Lower leg skin (tissue), 4 donors: ENCODE data around the gene S1PR2. TPM values are rescaled to one million over a fixed set of nuclear protein-coding genes. Genes with fewer than 3 reads are reported as not detected.

ENCODE experiments used
- DNase-seq, 2 donors: peaks; one replicate each; pipeline ENCODE4 v3.0.0-alpha.2; 2019; ENCODE audit warnings: low spot score in 2 of 2
- H3K4me3 ChIP-seq: fragments of 200-600 bp; sonication (generic); 2 replicates; pipeline ENCODE4 v1.5.1; 2017; ENCODE audit warnings: mild to moderate bottlenecking, low read depth; ENCODE audit not compliant: poor library complexity, severe bottlenecking
- CTCF ChIP-seq, 3 donors: fragments of 450-650 bp; IDR thresholded peaks; one replicate each; pipeline ENCODE4 v1.5.1; 2016; ENCODE audit warnings: antibody characterized with exemption in 3 of 3, mild to moderate bottlenecking in 3 of 3, moderate library complexity in 2 of 3
- POLR2A ChIP-seq, 2 donors: fragments of 450-650 bp; IDR thresholded peaks; one replicate each; pipeline ENCODE4 v1.6.1; 2016 to 2017; ENCODE audit warnings: antibody characterized with exemption in 2 of 2, mild to moderate bottlenecking in 1 of 2, moderate library complexity in 1 of 2
- whole genome bisulfite sequencing, 2 donors: methylation state at CpG; one replicate each; pipeline ENCODE4 v1.1.5; 2018; 5-methylcytosine and 5-hydroxymethylcytosine counted together
- intact Hi-C: fragments of 100-400 bp; cut with DNase I; formaldehyde crosslinking; loops from one replicate; pipeline ENCODE4 v1.15.0; 2023; ENCODE audit warnings: low total_unique reads
- total RNA-seq, 4 donors: library from RNA; depleted of rRNA; stranded (reverse); fragments of >200 nt; gene quantifications; one replicate each; pipeline ENCODE4 v1.1.0, GENCODE V29; 2016

The S1PR2 gene
- 10 to 100 TPM in 2 of 4 donors, 1 to 10 TPM in 2; 4.5 to 11.4 (median 8.2) TPM for total RNA-seq

GRCh38 chr19:10230861-10231611 is at the start of gene S1PR2:
Gene S1PR2 (minus strand): TSS chr19:10231331. CDS start chr19:10224905, 6,426 bp downstream.
- WGBS, 2 donors, result 0 to 1% methylated on average over 16 to 54 of the region's 73 CpGs
- no peak for TF ChIP-seq CTCF (IDR thresholded peaks at IDR 0.05)
- TF ChIP-seq POLR2A (IDR thresholded peaks at IDR 0.05), result no peak

GRCh38 chr19:10279737-10280442 is 48.8 kb upstream of the S1PR2 start:
- intact Hi-C loops, result no loop called here
- no peak for DNase-seq

More at GRCh38 chr19:10230861-10231611, at the start of gene S1PR2:
- intact Hi-C loops, result no loop called here
- peak within 1 kb of the TSS; percentile 93 for H3K4me3 ChIP-seq
- peak; percentile 62 to 95 for DNase-seq

GRCh38 chr19:10278935-10279334 is 47.8 kb upstream of the S1PR2 start:
- no peak for DNase-seq
- intact Hi-C loops, result no loop called here
- H3K4me3 ChIP-seq, result no peak overlapping the region
- WGBS, 2 donors, result 88 to 95% methylated on average over 1 of the region's 1 CpG
- TF ChIP-seq POLR2A (IDR thresholded peaks at IDR 0.05) (no peak), CTCF (IDR thresholded peaks at IDR 0.05) (no peak)

More at GRCh38 chr19:10279737-10280442, 48.8 kb upstream of the S1PR2 start:
- TF ChIP-seq CTCF (IDR thresholded peaks at IDR 0.05) (no peak), POLR2A (IDR thresholded peaks at IDR 0.05) (no peak)
- 90 to 91% methylated on average over 5 of the region's 5 CpGs for WGBS, 2 donors
- H3K4me3 ChIP-seq, result no peak overlapping the region

- intact Hi-C loops, result no loop called here
- no peak overlapping the region for H3K4me3 ChIP-seq
- DNase-seq, result no peak
- TF ChIP-seq CTCF (IDR thresholded peaks at IDR 0.05), result no peak
- no peak for TF ChIP-seq POLR2A (IDR thresholded peaks at IDR 0.05)
- WGBS, 2 donors, result 92% methylated on average over 9 of the region's 9 CpGs
These were observed 46.9 kb upstream of the S1PR2 start for GRCh38 chr19:10277795-10278589.

GRCh38 chr19:10274589-10274988 is 43.5 kb upstream of the S1PR2 start:
- no peak overlapping the region for H3K4me3 ChIP-seq

More at GRCh38 chr19:10274589-10274988, 43.5 kb upstream of the S1PR2 start:
- DNase-seq, result no peak
- TF ChIP-seq CTCF (IDR thresholded peaks at IDR 0.05) (no peak), POLR2A (IDR thresholded peaks at IDR 0.05) (no peak)
- intact Hi-C loops, result no loop called here
- WGBS, 2 donors, result 80 to 82% methylated on average over 10 of the region's 10 CpGs
